GM23248 (cell line): Measurements from ENCODE around the gene MOSPD3. TPM values are rescaled to one million over a fixed set of nuclear protein-coding genes. Genes with fewer than 3 reads are reported as not detected.

Source experiments
- DNase-seq: peaks from one replicate; pipeline ENCODE4 v3.0.0-alpha.2; 2015
- H2AFZ ChIP-seq: fragments of 200-600 bp; sonication (generic); 2 replicates; pipeline ENCODE4 v1.6.1; 2016; ENCODE audit warnings: antibody characterized with exemption
- H3F3A ChIP-seq: fragments of 200-600 bp; sonication (generic); 2 replicates; pipeline ENCODE4 v1.6.1; 2016; ENCODE audit warnings: mild to moderate bottlenecking, antibody characterized with exemption, mixed run types; ENCODE audit not compliant: insufficient read depth
- H3K27ac ChIP-seq: fragments of 200-600 bp; sonication (generic); 2 replicates; pipeline ENCODE4 v1.5.1; 2016; ENCODE audit warnings: mild to moderate bottlenecking
- H3K27me3 ChIP-seq: fragments of 200-600 bp; sonication (generic); replicated peaks from 2 replicates; pipeline ENCODE4 v1.6.1; 2016; ENCODE audit warnings: mild to moderate bottlenecking; ENCODE audit not compliant: insufficient read depth
- H3K36me3 ChIP-seq: fragments of 200-600 bp; sonication (generic); 2 replicates; pipeline ENCODE4 v1.6.1; 2016; ENCODE audit warnings: low read depth, mild to moderate bottlenecking
- H3K4me1 ChIP-seq: fragments of 200-600 bp; sonication (generic); 2 replicates; pipeline ENCODE4 v1.6.1; 2016; ENCODE audit warnings: mild to moderate bottlenecking; ENCODE audit not compliant: insufficient read depth
- H3K4me2 ChIP-seq: fragments of 200-600 bp; sonication (generic); one replicate; pipeline ENCODE4 v1.6.1; 2016; ENCODE audit warnings: mild to moderate bottlenecking; ENCODE audit not compliant: unreplicated experiment
- H3K4me3 ChIP-seq: fragments of 200-600 bp; sonication (generic); 2 replicates; pipeline ENCODE4 v1.5.1; 2016; ENCODE audit warnings: mild to moderate bottlenecking
- H3K79me2 ChIP-seq: fragments of 200-600 bp; sonication (generic); 2 replicates; pipeline ENCODE4 v1.6.1; 2016; ENCODE audit warnings: mild to moderate bottlenecking; ENCODE audit not compliant: insufficient read depth
- H3K9ac ChIP-seq: fragments of 200-600 bp; sonication (generic); 2 replicates; pipeline ENCODE4 v1.6.1; 2016; ENCODE audit warnings: mild to moderate bottlenecking
- H3K9me2 ChIP-seq: fragments of 200-600 bp; sonication (generic); 2 replicates; pipeline ENCODE4 v1.6.1; 2016; ENCODE audit warnings: mixed run types, mild to moderate bottlenecking, moderate library complexity; ENCODE audit not compliant: insufficient read depth
- H3K9me3 ChIP-seq: fragments of 200-600 bp; sonication (generic); one replicate; pipeline ENCODE4 v1.6.1; 2017; ENCODE audit warnings: low read depth
- H4K20me1 ChIP-seq: fragments of 200-600 bp; sonication (generic); 2 replicates; pipeline ENCODE4 v1.6.0; 2016; ENCODE audit not compliant: insufficient read depth
- EZH2 ChIP-seq: fragments of 200-600 bp; sonication (generic); IDR thresholded peaks from 2 replicates; pipeline ENCODE4 v1.6.1; 2018; ENCODE audit warnings: antibody characterized with exemption, mild to moderate bottlenecking; ENCODE audit not compliant: insufficient read depth, poor library complexity, severe bottlenecking
- EZH2phosphoT487 ChIP-seq: fragments of 200-600 bp; sonication (generic); IDR thresholded peaks from 2 replicates; pipeline ENCODE4 v1.6.1; 2018; ENCODE audit warnings: antibody characterized with exemption, moderate library complexity, mild to moderate bottlenecking, low read depth; ENCODE audit not compliant: insufficient read depth
- WGBS, 2 experiments: methylation state at CpG; one replicate each; pipeline ENCODE4 v1.1.6; 2015 to 2017; ENCODE audit warnings: low lambda C conversion rate in 2 of 2, low coverage in 1 of 2; ENCODE audit errors: missing lambda C conversion rate in 2 of 2; 5-methylcytosine and 5-hydroxymethylcytosine counted together
- in situ Hi-C: fragments of 300-500 bp; cut with MboI; formaldehyde crosslinking; loops from 2 replicates; pipeline ENCODE4 v1.15.0; 2020
- polyA plus RNA-seq: library from polyadenylated mRNA; unstranded; fragments of >200 nt; fragmentation: Nextera tagmentation; extraction: Ambion mirVana; gene quantifications from 2 replicates; pipeline ENCODE4 v1.2.1, GENCODE V29; 2016
- total RNA-seq: library from RNA; depleted of rRNA; stranded (reverse); fragments of >200 nt; shearing (Covaris generic); gene quantifications from 2 replicates; pipeline ENCODE4 v1.2.3, GENCODE V29; 2014

Gene MOSPD3
- total and polyA plus RNA-seq, 2 experiments from 2014 or later, result 17.5 to 26.5 TPM

GRCh38 chr7:100641860-100642533, 29.7 kb downstream of the MOSPD3 start:
- Histone ChIP-seq H4K20me1 (no peaks in the 10 kb centered on the region), H3F3A (no peaks in the 10 kb centered on the region), H3K4me2 (no peak overlapping the region), H3K27me3 (no peaks in the 10 kb centered on the region; the same call in 1 of the 2 replicates), H3K9ac (no peak overlapping the region), H3K79me2 (no peaks in the 10 kb centered on the region), H3K9me2 (no peaks in the 10 kb centered on the region), H3K27ac (no peak overlapping the region), H3K4me1 (no peaks in the 10 kb centered on the region), H2AFZ (no peak overlapping the region), H3K9me3 (no peaks in the 10 kb centered on the region), H3K36me3 (no peaks in the 10 kb centered on the region), H3K4me3 (no peak overlapping the region)
- WGBS, 2 experiments, result 62 to 63% methylated on average over 10 of the region's 10 CpGs
- DNase-seq, result no peak
- TF ChIP-seq EZH2, result no peak
- TF ChIP-seq EZH2phosphoT487, result no peak
- in situ Hi-C loops, result no loop called here

GRCh38 chr7:100642534-100642907, 30.2 kb downstream of the MOSPD3 start:
- Histone ChIP-seq H3K4me1 (no peaks in the 10 kb centered on the region), H3K4me2 (no peak overlapping the region), H3K9me2 (no peaks in the 10 kb centered on the region), H3K9me3 (no peaks in the 10 kb centered on the region), H3K27me3 (no peaks in the 10 kb centered on the region; the same call in 1 of the 2 replicates), H4K20me1 (no peaks in the 10 kb centered on the region), H3K27ac (no peak overlapping the region), H3K36me3 (no peaks in the 10 kb centered on the region), H3F3A (no peaks in the 10 kb centered on the region), H2AFZ (no peak overlapping the region), H3K4me3 (no peak overlapping the region), H3K79me2 (no peaks in the 10 kb centered on the region), H3K9ac (no peak overlapping the region)
- 35 to 61% methylated on average over 5 to 11 of the region's 11 CpGs for WGBS, 2 experiments
- in situ Hi-C loops, result no loop called here
- TF ChIP-seq EZH2phosphoT487 (no peak), EZH2 (no peak)
- no peak for DNase-seq

GRCh38 chr7:100649826-100650565, 37.7 kb downstream of the MOSPD3 start:
- H3K27me3 ChIP-seq, result peaks cover 9% of the 10 kb centered on the region; the same call in 1 of the 2 replicates
- H3K9me3 ChIP-seq, result no peaks in the 10 kb centered on the region
- H3K36me3 ChIP-seq, result no peaks in the 10 kb centered on the region
- in situ Hi-C loops, result no loop called here
- TF ChIP-seq EZH2phosphoT487 (no peak), EZH2 (no peak)
- H3K27ac ChIP-seq, result no peak overlapping the region
- H3K4me2 ChIP-seq, result no peak overlapping the region
- no peaks in the 10 kb centered on the region for H3K9me2 ChIP-seq
- H2AFZ ChIP-seq, result no peak overlapping the region
- H3F3A ChIP-seq, result no peaks in the 10 kb centered on the region
- no peak overlapping the region for H3K9ac ChIP-seq
- no peaks in the 10 kb centered on the region for H3K4me1 ChIP-seq
- WGBS, 2 experiments, result 47 to 48% methylated on average over 14 to 15 of the region's 15 CpGs
- H4K20me1 ChIP-seq, result no peaks in the 10 kb centered on the region
- peak; percentile 20 for DNase-seq
- no peaks in the 10 kb centered on the region for H3K79me2 ChIP-seq
- no peak overlapping the region for H3K4me3 ChIP-seq

- Histone ChIP-seq H4K20me1 (no peaks in the 10 kb centered on the region), H3K4me1 (no peaks in the 10 kb centered on the region), H3K36me3 (no peaks in the 10 kb centered on the region), H3K79me2 (no peaks in the 10 kb centered on the region), H3F3A (no peaks in the 10 kb centered on the region), H3K4me3 (no peak overlapping the region), H3K27me3 (peaks cover 19% of the 10 kb centered on the region), H3K27ac (no peak overlapping the region), H3K9ac (no peak overlapping the region), H3K4me2 (no peak overlapping the region), H3K9me2 (no peaks in the 10 kb centered on the region), H3K9me3 (no peaks in the 10 kb centered on the region), H2AFZ (no peak overlapping the region)
- TF ChIP-seq EZH2phosphoT487 (no peak), EZH2 (no peak)
- in situ Hi-C loops, result no loop called here
- no peak for DNase-seq
- WGBS, 2 experiments, result 32 to 36% methylated on average over 22 to 23 of the region's 25 CpGs
These were observed 42.8 kb downstream of the MOSPD3 start for GRCh38 chr7:100654908-100655831.
